Kasumi-1 (cell line): ENCODE results near the gene GNAS.
A peak's percentile ranks its signal among the peaks of the same experiment; 100 is the strongest.

ENCODE experiments used
- DNase-seq, 2 experiments: peaks; one replicate each; lab custom pipeline; 2025; lab: John Stamatoyannopoulos, UW

GNAS gene

GRCh38 chr20:58898629-58899408 is 46.3 kb downstream of the GNAS start:
- DNase-seq: no peak

DNA sequence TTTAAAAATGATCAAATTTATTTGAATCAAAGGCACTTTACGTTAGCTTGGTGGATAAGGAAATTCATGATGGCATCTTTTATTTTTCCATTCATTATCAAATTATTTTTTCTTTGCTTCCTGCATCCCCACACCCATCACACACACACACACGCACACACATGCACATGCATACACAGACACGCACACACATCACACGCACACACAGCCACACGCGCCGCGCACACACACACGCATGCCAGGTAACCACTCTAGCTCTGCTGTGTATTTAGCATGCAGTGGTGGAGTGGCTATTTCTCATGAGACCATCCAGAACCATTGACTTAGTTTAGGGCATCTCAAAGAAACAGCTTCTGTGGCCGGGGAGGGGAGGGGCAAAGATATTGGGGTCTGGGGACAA is 47.0 kb downstream of the GNAS start:
- no peak for DNase-seq

DNA sequence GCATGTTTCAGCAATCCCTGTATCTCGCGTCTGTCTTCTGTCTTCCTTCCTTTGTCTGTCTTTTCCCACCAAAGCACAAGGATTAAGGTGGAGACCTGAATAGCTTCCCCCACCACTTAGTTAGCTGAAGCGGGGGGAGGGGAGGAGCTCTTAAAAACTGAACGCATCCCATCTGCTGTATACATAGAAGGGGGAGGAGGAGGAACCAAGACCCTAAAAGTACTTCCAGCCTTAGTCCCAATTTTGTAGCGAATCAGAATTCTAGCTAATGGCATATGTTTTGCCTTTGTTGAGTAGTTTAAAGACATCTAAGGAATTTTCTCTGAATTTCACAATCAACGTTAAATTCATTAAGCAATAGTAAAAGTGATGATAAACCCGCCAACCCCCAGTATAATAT is 47.9 kb downstream of the GNAS start:
- DNase-seq: no peak

- no peak for DNase-seq
Measured at GRCh38 chr20:58901488-58902402, 49.2 kb downstream of the GNAS start.

GRCh38 chr20:58903614-58904013 is 51.1 kb downstream of the GNAS start:
- DNase-seq: no peak

DNA sequence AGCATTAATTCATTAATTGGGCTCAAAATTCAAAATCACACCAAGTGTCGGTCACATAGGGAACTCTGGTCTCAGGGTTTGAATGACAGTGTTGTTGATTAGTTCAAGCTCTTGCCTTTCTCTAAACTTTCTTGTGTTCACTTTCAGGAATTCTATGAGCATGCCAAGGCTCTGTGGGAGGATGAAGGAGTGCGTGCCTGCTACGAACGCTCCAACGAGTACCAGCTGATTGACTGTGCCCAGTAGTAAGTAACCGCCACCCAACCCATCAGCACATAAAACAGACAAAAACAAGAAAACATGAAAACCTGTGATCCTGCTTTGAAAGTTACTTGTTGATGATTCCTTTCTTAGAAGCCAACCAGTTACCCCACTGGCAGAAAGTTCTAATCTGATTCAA is 52.7 kb downstream of the GNAS start:
- no peak for DNase-seq

- no peak for DNase-seq
Measured at GRCh38 chr20:58906111-58906510, 53.6 kb downstream of the GNAS start.

DNA sequence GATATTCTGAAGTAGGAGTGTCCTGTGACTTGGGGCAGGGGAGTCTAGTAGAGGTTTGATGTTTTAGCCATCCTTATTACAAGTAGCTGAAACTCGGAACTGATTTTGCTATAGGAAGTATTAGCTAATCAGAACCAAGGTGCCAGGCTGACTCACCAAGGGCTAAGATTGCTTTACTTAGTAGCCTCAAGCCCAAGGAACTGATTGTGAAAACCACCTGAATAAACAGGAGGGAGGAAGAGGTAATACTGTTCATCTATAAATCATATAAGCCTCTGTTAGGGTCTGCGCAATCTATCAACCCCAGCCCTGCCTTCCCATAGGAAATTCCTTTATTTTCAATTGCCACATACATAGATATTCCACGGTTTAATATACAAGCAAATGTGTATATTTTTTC is 54.4 kb downstream of the GNAS start:
- no peak for DNase-seq

GRCh38 chr20:58907320-58908137 is 55.0 kb downstream of the GNAS start:
- DNase-seq: peak; percentile 99

DNA sequence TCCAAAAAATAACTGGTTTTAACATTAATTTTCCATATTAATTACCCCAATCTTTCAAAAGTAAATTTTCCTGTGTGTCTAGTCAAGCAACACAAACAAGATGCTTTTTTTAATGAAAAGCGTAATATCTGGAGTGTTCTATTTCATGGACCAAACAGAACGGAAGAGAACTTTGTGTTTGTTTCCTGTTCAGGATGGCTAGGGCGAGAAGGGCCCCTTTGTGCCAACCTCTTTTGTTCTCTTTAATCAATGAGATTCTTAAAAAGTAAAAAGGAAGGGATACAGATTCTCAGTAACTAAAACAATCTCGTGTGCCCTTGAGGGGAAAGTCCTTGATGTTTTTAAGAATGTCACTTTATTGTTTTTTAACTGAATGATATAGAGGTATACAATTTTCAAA is 55.7 kb downstream of the GNAS start:
- no peak for DNase-seq

DNA sequence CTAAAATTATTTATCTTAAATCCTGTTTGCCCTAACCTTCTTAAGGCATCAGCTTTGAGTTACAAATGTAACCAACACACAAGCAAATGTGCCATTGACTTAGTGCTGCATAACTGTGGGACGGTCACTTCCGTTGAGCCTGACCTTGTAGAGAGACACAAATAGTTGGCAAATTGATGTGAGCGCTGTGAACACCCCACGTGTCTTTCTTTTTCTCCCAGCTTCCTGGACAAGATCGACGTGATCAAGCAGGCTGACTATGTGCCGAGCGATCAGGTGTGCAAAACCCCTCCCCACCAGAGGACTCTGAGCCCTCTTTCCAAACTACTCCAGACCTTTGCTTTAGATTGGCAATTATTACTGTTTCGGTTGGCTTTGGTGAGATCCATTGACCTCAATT is 56.4 kb downstream of the GNAS start:
- DNase-seq: no peak

DNA sequence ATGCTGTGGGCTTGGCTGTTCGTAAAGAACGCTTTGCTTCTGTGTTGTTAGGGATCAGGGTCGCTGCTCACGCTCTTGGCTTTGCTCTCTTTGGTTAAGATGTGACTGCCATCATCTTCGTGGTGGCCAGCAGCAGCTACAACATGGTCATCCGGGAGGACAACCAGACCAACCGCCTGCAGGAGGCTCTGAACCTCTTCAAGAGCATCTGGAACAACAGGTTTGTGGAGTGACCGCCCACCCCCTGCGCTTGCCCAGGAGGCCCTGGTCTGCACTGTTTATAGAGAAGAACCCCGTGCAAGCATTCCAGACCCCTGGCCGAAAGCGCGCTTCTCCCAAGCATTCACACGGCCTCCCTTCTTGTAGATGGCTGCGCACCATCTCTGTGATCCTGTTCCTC is 57.1 kb downstream of the GNAS start:
- DNase-seq: no peak

DNA sequence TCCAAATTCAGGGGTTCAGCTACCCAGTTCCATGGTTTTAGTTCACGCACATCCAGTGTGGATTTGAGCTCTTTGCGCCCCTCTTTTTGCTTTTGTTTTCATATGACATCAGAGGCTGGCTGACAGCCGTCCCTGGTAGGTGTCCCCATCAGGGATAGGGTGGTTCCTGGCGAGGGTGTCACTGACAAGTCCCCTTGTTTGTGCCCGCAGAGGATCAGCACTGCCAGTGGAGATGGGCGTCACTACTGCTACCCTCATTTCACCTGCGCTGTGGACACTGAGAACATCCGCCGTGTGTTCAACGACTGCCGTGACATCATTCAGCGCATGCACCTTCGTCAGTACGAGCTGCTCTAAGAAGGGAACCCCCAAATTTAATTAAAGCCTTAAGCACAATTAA is 58.0 kb downstream of the GNAS start:
- DNase-seq: no peak

DNA sequence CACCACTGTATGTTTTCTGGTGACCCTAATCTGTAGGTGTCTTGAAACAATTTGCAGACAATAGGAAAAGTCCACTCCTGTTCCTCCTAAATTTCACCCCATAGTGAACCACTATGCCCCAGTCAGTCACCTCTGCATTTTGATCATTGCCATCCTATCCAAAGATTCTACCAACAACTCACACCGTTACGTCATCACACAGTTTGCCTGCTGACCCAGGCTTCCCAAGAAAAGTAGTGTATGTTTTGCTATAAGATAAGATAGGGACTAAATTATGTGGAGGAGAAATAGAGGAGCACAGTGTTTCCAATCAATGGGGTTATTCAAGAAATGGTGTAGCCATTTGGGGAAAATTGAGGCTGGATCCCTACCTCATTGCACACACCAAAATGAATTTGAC is 58.8 kb downstream of the GNAS start:
- DNase-seq: no peak

DNA sequence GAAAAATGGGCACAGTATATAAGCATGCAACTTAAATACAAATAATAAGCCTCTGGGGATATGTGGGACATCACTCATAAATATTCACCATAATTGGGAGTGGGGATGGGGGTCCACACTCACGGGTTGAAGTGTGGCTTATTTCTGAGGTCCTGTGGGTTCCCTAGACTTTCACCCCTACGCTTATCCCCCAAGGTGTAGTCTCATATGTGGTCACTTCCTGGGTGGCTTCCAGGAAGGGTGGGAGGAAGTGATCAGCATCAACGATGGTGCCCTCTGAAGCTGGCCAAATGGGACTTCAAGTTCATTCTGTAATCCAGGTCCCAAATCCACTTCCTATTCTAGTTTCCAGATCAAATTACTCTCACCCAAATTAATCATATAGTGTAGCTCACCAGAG is 59.5 kb downstream of the GNAS start:
- no peak for DNase-seq

GRCh38 chr20:58913079-58913478 is 60.6 kb downstream of the GNAS start:
- DNase-seq: no peak

GRCh38 chr20:58918621-58919020 is 66.1 kb downstream of the GNAS start:
- no peak for DNase-seq

- no peak for DNase-seq
Measured at GRCh38 chr20:58921564-58921963, 69.0 kb downstream of the GNAS start.

- no peak for DNase-seq
Measured at GRCh38 chr20:58922036-58922435, 69.5 kb downstream of the GNAS start.

GRCh38 chr20:58923117-58923712 is 70.7 kb downstream of the GNAS start:
- DNase-seq: no peak

DNA sequence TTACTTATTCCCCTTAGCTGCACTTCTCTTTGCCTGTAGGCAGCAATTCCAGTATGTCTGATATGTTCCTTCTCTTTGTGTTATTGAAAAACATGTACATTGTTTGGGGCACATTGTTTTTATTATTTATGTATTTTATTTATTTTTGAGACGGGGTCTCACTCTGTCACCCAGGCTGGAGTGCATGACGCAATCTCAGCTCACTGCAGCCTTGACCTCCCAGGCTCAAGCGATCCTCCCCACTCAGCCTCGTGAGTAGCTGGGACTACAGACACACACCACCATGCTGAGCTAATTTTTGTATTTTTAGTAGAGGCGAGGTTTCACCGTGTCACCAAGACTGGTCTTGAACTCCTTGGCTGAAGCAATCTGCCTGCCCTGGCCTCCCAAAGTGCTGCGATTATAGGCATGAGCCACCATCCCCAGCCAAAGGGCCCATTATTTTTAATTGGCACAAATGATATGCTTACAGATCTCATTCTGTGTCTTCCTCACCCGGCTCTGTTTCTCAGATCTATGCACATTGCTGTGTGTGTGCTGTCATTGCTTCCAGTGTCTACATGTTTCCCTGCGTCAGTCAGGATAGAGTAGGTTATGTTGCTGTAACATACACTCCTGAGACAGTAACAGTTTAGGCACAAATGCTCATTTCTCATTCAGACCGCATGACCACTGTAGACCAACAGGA is 74.4 kb downstream of the GNAS start:
- DNase-seq: no peak
